C4-2B (cell line): ENCODE results near the gene CLEC17A.

Experiments used
- CTCF ChIP-seq: fragments of 450-650 bp; conservative IDR thresholded peaks from 2 replicates; pipeline ENCODE4 v1.5.1; 2017; ENCODE audit warnings: mild to moderate bottlenecking
- ZFX ChIP-seq: fragments of 450-650 bp; IDR thresholded peaks from 2 replicates; pipeline ENCODE4 v1.6.1; 2017

GRCh38 chr19:14561249-14561648 lies 21.6 kb upstream of the CLEC17A start:
- no peak for TF ChIP-seq CTCF
- no peak for TF ChIP-seq ZFX
